GM21381 (cell line): ENCODE results near the gene WASF3.
"Not testable (repeated sequence)": the region's sequence is repeated elsewhere in the genome, so short reads cannot be mapped to it uniquely, and the experiment has no call there.

Experiments
- ATAC-seq: cut with Tn5 transposase; IDR thresholded peaks from one replicate; pipeline ENCODE4 v1.9.1; 2021; ENCODE audit warnings: mild to moderate bottlenecking, moderate library complexity; ENCODE audit not compliant: unreplicated experiment

Gene WASF3

GRCh38 chr13:26706381-26706780 lies 148.9 kb downstream of the WASF3 start:
- no peak for ATAC-seq

DNA sequence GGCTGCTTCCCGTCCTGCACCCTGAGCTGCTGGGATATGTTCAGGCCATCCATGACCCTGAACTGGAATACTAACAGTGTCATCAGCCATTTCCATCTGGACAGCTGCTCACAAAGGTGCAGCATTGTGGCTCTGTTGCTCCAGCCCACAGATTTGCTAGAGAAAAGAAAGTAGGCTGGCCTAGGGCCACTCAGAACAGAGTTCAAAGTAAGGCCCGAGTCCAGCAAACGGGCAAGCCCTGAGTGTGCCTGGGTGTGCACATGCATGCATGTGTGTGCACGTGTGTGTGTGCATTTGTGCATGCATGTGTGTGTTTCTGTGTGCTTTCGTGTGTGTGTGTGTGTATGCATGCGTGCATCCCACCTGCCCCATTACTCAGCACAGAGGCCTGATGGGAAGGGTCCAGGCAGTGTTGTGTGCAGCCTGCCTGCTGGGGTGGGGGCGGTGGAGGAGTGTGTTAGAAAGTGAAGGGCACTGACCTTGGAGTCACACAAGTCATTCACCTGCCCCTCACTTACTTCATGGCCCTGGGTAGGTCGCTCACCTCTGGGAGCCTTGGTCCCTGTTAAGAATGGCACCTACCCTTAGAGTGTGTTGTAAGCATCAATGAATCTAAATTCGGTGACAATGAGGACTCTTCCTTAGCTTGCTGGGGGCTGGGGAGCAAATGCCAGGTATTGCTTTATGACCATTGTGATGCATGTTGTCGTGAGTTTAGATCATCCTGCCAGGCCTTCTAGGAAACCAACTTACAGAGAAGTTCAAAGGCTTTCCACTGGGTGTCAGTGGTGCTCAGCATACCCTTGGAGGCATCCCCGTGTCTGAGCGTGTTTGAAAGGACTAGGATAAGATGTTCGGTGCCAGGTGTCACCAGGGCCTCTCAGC lies 149.9 kb downstream of the WASF3 start:
- no peak for ATAC-seq

- ATAC-seq, result no peak
Observed at GRCh38 chr13:26708007-26708297, 150.5 kb downstream of the WASF3 start.

- ATAC-seq, result no peak
Observed at GRCh38 chr13:26709461-26709860, 152.0 kb downstream of the WASF3 start.

DNA sequence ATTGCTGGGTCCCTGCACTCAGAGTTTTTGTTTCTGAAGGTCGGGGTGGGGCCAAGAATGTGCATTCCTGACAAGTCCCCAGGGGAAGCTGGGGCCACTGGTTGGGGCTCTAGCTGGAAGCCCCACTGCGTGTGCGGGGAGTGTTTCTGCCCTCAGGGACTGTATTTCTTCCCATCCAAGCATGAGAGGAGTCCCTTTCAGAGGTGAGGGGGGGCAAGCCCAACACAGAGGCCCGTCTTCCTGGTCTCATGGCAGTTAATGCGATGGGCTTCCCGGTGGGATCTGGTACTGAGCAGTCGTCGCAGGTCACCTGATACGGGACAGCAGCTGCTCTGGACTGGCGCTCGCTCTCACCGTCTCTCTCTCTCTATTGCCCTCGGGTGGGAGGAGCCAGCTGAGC lies 152.7 kb downstream of the WASF3 start:
- no peak for ATAC-seq

GRCh38 chr13:26711211-26711610 lies 153.7 kb downstream of the WASF3 start:
- no peak for ATAC-seq

- ATAC-seq, result no peak
Observed at GRCh38 chr13:26713341-26713740, 155.9 kb downstream of the WASF3 start.

- no peak for ATAC-seq
Observed at GRCh38 chr13:26716984-26717383, 159.5 kb downstream of the WASF3 start.

GRCh38 chr13:26718146-26718545 lies 160.7 kb downstream of the WASF3 start:
- no peak for ATAC-seq

- no peak for ATAC-seq
Observed at GRCh38 chr13:26718872-26719271, 161.4 kb downstream of the WASF3 start.

DNA sequence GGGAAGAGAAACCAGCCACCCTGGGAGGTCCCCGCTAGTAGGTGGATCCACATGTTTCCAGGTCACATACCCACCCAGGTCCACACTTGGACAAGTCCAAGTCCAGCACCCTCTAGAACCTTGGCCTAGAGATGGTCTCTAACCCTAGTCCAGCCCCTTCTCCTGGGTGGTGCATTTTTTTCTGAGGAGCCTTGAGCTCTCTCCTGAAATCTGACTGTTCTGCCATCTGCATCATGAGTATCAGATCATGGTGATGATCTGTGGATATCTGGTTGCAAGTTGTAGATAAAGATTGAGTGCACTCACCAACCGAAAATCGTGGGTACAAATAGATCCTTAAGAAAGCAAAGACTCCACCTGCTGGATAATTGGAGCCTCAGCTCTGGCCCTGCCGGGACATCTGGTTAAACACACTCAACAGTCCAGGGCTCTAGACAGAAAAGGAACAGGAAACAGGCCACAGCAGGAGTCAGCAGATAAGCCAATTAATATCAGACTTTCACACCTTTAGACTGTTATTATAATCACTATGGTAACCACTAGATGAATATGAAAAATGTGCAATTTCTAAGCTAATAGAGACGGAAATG lies 162.0 kb downstream of the WASF3 start:
- no peak for ATAC-seq

- peak; percentile 51 for ATAC-seq
Observed at GRCh38 chr13:26721251-26722121, 164.0 kb downstream of the WASF3 start.

GRCh38 chr13:26722321-26722720 lies 164.8 kb downstream of the WASF3 start:
- ATAC-seq, result no peak

DNA sequence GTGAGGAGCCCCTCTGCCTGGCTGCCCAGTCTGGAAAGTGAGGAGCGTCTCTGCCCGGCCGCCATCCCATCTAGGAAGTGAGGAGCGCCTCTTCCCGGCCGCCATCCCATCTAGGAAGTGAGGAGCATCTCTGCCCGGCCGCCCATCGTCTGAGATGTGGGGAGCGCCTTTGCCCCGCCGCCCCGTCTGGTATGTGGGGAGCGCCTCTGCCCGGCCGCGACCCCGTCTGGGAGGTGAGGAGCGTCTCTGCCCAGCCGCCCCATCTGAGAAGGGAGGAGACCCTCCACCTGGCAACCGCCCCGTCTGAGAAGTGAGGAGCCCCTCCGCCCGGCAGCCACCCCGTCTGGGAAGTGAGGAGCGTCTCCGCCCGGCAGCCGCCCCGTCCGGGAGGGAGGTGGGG lies 166.1 kb downstream of the WASF3 start:
- ATAC-seq, result not testable (repeated sequence)

DNA sequence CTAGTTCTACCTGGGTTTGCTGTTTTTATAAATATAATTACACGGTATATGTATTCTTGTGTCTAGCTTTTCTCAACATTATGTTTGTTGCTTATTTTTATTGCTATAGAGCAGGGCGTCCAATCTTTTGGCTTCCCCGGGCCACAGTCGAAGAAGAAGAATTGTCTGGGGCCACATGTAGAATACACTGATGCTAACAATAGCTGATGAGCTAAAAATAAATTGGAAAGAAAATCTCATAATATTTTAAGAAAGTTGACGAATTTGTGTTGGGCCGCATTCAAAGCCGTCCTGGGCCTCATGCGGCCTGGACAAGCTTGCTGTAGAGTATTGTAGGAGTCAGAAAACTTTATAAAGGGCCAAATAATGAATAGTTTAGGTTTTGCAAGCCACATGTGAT lies 169.2 kb downstream of the WASF3 start:
- ATAC-seq, result no peak

DNA sequence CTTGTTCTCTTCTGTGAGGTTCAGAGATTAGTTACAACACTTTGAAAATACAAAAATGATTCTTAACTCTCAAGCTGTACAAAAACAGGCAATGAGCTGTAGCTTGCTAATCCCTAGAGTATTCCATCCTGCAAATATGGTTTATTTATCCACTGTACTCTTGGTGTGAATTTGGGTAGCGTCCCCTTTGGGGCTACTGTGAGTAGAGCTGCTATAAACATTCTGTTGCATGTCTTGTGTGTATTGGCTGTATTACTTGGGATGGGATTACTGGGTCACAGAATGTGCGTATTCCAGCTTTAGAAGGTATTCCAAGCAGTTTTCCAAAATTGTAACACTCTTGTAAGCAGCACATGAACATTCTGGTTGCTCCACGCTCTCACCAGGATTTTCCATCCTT lies 169.6 kb downstream of the WASF3 start:
- no peak for ATAC-seq

GRCh38 chr13:26727633-26728032 lies 170.2 kb downstream of the WASF3 start:
- ATAC-seq, result no peak

DNA sequence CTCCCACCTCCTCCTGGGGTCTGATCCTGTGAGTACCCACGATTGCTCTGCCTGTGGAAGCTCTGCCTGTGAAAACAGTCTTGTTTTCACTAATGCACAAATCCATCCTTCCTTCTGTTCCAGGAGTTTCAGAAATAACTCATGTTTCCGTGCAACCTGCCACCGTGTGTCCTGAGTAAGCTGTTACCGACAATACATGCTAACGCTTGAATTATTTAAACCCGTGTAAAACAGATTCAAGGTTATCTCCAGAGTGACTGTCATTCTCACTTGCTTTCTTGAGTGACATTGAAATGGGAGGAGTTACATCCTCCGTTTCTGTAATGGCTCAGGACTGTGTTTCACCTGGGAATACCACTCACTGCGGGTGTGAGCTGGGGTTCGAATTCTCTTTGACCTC lies 178.2 kb downstream of the WASF3 start:
- ATAC-seq, result no peak
